HFFc6 (cell line): Measurements from ENCODE around the gene KRT6B. TPM values are rescaled to one million over a fixed set of nuclear protein-coding genes. Genes with fewer than 3 reads are reported as not detected.
"Not testable (repeated sequence)": the region's sequence is repeated elsewhere in the genome, so short reads cannot be mapped to it uniquely, and the experiment has no call there.

ENCODE experiments used
- DNase-seq: peaks from one replicate; pipeline ENCODE4 v3.0.0-alpha.2; 2018
- H3K27ac Mint-ChIP-seq: 2 replicates; pipeline ENCODE4 v1.8.0; 2020; ENCODE audit warnings: mild to moderate bottlenecking, mixed read lengths
- H3K27me3 Mint-ChIP-seq: 2 replicates; pipeline ENCODE4 v1.8.0; 2021; ENCODE audit warnings: mild to moderate bottlenecking, moderate library complexity, mixed read lengths; ENCODE audit not compliant: insufficient read depth
- H3K36me3 Mint-ChIP-seq: 2 replicates; pipeline ENCODE4 v1.8.0; 2021; ENCODE audit warnings: low read depth, mixed read lengths
- H3K4me1 Mint-ChIP-seq: 2 replicates; pipeline ENCODE4 v1.8.0; 2020; ENCODE audit warnings: low read depth, mixed read lengths
- H3K4me3 Mint-ChIP-seq: 2 replicates; pipeline ENCODE4 v1.8.0; 2020; ENCODE audit warnings: mild to moderate bottlenecking, moderate library complexity, mixed read lengths
- H3K9me3 Mint-ChIP-seq: 2 replicates; pipeline ENCODE4 v1.8.0; 2020; ENCODE audit warnings: mild to moderate bottlenecking, mixed read lengths
- total RNA-seq, 6 experiments: library from RNA; stranded (reverse); fragmentation: NEBNext Ultra II Directional; extraction: Animal tissue kit (Norgen Biotek cat#: 25700); gene quantifications; 2 replicates in 1 of 6; 3 replicates in 5 of 6; pipeline ENCODE4 v1.2.3, GENCODE V29; 2021
- TF ChIP-seq, protein P1 (sequence below): fragments of 200-600 bp; sonication (generic); IDR thresholded peaks from 2 replicates; pipeline ENCODE4 v1.5.0; 2021; ENCODE audit warnings: antibody characterized with exemption, mild to moderate bottlenecking

The KRT6B gene
- total RNA-seq, 6 experiments from 2014 or later: not detected

- H3K4me3 Mint-ChIP-seq: no peak overlapping the region
- TF ChIP-seq, protein P1, sequence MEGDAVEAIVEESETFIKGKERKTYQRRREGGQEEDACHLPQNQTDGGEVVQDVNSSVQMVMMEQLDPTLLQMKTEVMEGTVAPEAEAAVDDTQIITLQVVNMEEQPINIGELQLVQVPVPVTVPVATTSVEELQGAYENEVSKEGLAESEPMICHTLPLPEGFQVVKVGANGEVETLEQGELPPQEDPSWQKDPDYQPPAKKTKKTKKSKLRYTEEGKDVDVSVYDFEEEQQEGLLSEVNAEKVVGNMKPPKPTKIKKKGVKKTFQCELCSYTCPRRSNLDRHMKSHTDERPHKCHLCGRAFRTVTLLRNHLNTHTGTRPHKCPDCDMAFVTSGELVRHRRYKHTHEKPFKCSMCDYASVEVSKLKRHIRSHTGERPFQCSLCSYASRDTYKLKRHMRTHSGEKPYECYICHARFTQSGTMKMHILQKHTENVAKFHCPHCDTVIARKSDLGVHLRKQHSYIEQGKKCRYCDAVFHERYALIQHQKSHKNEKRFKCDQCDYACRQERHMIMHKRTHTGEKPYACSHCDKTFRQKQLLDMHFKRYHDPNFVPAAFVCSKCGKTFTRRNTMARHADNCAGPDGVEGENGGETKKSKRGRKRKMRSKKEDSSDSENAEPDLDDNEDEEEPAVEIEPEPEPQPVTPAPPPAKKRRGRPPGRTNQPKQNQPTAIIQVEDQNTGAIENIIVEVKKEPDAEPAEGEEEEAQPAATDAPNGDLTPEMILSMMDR: no peak
- H3K36me3 Mint-ChIP-seq: no peaks in the 10 kb centered on the region
- H3K27ac Mint-ChIP-seq: no peak overlapping the region
- H3K27me3 Mint-ChIP-seq: peaks cover 29% of the 10 kb centered on the region
- H3K9me3 Mint-ChIP-seq: no peaks in the 10 kb centered on the region
- peaks cover 9% of the 10 kb centered on the region for H3K4me1 Mint-ChIP-seq
- no peak for DNase-seq
Measured at GRCh38 chr12:52413202-52413601, 38.7 kb downstream of the KRT6B start.

DNA sequence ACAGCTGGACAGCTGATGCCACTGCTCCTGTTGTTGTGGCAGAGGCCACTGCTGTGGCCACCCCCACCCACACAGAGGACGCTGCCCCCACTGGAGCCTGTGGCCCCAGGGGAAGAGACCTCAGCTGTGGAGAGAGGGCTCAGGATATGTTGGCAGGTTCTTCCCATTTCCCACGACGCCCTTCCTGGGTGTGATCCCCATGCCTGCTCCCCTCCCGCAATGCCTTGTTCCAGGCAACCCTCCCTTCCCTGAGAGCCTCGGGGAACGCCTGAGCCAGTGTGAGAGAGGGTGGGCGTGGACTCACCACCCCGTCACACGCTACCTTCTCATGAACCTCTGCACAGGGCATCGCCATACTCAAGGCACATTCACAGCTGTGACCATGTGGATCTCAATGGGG is 40.1 kb downstream of the KRT6B start:
- H3K36me3 Mint-ChIP-seq: no peaks in the 10 kb centered on the region
- H3K9me3 Mint-ChIP-seq: no peaks in the 10 kb centered on the region
- H3K4me3 Mint-ChIP-seq: no peak overlapping the region
- H3K27ac Mint-ChIP-seq: no peak overlapping the region
- DNase-seq: no peak
- peaks cover 40% of the 10 kb centered on the region for H3K27me3 Mint-ChIP-seq
- TF ChIP-seq, protein P1: no peak
- peaks cover 9% of the 10 kb centered on the region for H3K4me1 Mint-ChIP-seq

DNA sequence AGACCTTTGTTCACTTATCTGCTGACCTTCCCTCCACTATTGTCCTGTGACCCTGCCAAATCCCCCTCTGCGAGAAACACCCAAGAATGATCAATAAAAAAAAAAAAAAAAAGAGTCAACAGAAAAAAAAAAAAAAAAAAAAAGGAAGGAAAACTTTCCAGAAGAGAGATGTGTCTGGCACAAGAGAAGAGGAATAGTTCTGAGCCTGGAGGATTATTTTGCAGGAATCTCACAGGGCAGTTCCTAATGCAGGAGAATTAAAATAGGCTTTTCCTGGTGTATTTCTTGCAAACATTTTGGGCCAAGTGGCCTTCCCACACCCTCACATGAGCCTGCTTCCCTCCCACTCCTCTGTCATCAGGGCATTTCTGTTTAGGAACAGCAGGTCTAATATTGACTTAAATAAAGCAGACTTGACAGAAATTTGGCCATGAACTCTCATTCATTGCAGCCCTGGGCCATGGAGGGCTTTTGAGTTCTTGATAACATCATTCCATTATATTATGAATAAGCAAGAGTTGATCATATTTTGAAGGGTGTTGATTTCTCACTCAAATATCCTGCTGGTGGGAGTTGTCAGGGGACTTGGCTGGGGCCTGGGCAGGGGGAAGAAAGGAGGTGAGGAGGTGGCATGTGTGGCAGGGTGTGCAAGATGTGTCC is 41.2 kb downstream of the KRT6B start:
- DNase-seq, H3K27ac Mint-ChIP-seq, H3K9me3 Mint-ChIP-seq, H3K4me1 Mint-ChIP-seq, H3K36me3 Mint-ChIP-seq, H3K4me3 Mint-ChIP-seq: not testable (repeated sequence)
- H3K27me3 Mint-ChIP-seq: peaks cover 46% of the 10 kb centered on the region

GRCh38 chr12:52407918-52408317 is 44.0 kb downstream of the KRT6B start:
- H3K4me3 Mint-ChIP-seq: no peak overlapping the region
- TF ChIP-seq, protein P1: 0 out of 2 replicates have a peak, but pooled peaks have one; percentile 28
- no peak for DNase-seq
- peaks cover 50% of the 10 kb centered on the region for H3K27me3 Mint-ChIP-seq
- H3K9me3 Mint-ChIP-seq: no peaks in the 10 kb centered on the region
- H3K4me1 Mint-ChIP-seq: no peaks in the 10 kb centered on the region
- H3K27ac Mint-ChIP-seq: no peak overlapping the region
- H3K36me3 Mint-ChIP-seq: no peaks in the 10 kb centered on the region

DNA sequence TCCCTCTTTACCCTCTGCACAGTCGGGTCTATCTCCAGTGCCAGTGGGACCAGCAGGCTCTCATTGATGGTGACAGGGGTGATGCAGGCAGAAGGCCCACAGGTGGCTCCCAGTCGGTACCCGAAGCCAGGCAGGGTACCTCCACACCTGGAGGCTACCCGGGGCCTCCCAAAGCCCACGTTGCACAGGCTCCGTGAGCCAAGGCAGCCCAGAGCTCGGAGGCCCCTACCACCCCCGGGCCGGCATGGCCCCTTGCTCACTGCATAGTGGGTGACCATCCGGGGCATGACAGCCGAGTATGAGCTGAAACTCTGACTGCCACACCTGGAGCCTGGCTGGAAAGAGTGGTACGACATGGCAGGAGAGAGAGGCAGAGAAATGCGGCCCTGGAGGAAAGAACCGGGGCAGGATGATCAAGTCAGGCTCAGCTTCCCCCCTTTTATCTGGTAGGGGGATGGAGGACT is 46.0 kb downstream of the KRT6B start, which contains the start of gene KRT82:
Gene KRT82, minus strand, starts transcription at position 414 of the 464 bp plus-strand sequence. Its CDS starts 58 bp downstream, at position 356.
- Mint-ChIP-seq H3K36me3 (no peaks in the 10 kb centered on the region), H3K4me3 (no peak within 1 kb of the TSS), H3K27ac (no peak within 1 kb of the TSS), H3K4me1 (no peaks in the 10 kb centered on the region), H3K27me3 (peaks cover 51% of the 10 kb centered on the region), H3K9me3 (no peaks in the 10 kb centered on the region)
- no peak for DNase-seq
- TF ChIP-seq, protein P1: no peak

- H3K4me3 Mint-ChIP-seq: no peak overlapping the region
- TF ChIP-seq, protein P1: peak; percentile 28; the same call in 1 of the 2 replicates
- H3K27ac Mint-ChIP-seq: no peak overlapping the region
- H3K4me1 Mint-ChIP-seq: no peaks in the 10 kb centered on the region
- H3K27me3 Mint-ChIP-seq: peaks cover 55% of the 10 kb centered on the region
- no peaks in the 10 kb centered on the region for H3K9me3 Mint-ChIP-seq
- H3K36me3 Mint-ChIP-seq: no peaks in the 10 kb centered on the region
- no peak for DNase-seq
Measured at GRCh38 chr12:52404951-52405350, 47.0 kb downstream of the KRT6B start.
